Measurements from ENCODE around the gene YBX1. TPM values are rescaled to one million over a fixed set of nuclear protein-coding genes. Genes with fewer than 3 reads are reported as not detected.

The YBX1 gene
- total RNA-seq (2022; extraction: Qiagen RNA extraction), result 709 to 776 TPM (median 732 TPM) in 5 replicates

DNA sequence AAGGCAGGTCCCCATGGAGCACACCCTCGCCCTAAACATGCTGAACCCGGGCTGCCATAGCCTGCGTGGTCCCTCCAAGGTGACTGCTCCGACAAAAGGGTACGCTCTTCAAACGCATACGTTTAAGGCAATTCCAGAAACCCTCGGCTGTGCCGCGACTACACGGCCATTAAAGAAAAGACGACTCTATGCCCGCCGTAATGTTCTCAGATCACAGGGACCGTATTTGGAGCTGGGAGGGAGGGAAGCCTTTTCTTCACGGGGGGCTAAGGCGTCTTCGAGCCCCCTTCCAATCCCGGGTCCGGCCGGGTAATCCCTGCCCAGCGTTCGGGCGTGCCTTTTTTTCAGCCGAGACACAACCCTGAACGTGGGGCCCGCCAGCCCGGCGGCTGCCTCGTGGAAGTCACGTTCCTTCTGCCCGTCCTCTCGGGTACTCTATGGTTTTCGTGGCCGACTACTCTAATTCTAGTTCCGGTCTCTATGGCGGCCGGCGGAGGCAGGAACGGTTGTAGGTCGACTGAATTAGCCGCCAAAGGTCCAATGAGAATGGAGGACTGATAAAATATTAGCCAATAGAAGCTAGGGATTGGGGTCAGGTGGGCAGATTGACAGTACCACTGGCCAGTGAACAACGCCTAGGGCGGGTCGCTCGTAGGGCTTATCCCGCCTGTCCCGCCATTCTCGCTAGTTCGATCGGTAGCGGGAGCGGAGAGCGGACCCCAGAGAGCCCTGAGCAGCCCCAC is at the start of gene YBX1:
YBX1 (plus strand) TSS at position 678 of the 743 bp plus-strand sequence. CDS start 148 bp downstream, outside the sequence.

GRCh38 chr1:42657981-42658876 is 24.0 kb upstream of the YBX1 start, which contains the start of gene PPIH:
Gene PPIH (plus strand): TSS chr1:42658423. CDS start chr1:42658447, 24 bp downstream.

GRCh38 chr1:42739753-42740700 is 57.8 kb downstream of the YBX1 start, which contains the start of gene CLDN19:
Gene CLDN19 (minus strand): TSS chr1:42740236. CDS start chr1:42740063, 173 bp downstream.

Other genes starting within 250 kb of the YBX1 start
- gene ZMYND12, start 226.4 kb upstream of the YBX1 start, total RNA-seq (2022; extraction: Qiagen RNA extraction), result 0.21 to 0.46 TPM (median 0.40 TPM) in 5 replicates
- 37.0 to 40.2 TPM (median 37.3 TPM) in 5 replicates for gene PPCS, start 225.9 kb upstream of the YBX1 start, total RNA-seq (2022; extraction: Qiagen RNA extraction)
- gene CCDC30, start 219.1 kb upstream of the YBX1 start, total RNA-seq (2022; extraction: Qiagen RNA extraction), result 0.53 to 1.2 TPM (median 0.76 TPM) in 5 replicates
- 58.8 to 67.3 TPM (median 65.3 TPM) in 5 replicates for gene PPIH, start 24.0 kb upstream of the YBX1 start, total RNA-seq (2022; extraction: Qiagen RNA extraction)
- not detected in 5 replicates for gene CLDN19, start 57.8 kb downstream of the YBX1 start, total RNA-seq (2022; extraction: Qiagen RNA extraction)
- 28.7 to 33.3 TPM (median 31.1 TPM) in 5 replicates for gene P3H1, start 84.6 kb downstream of the YBX1 start, total RNA-seq (2022; extraction: Qiagen RNA extraction)
- 3.1 to 4.6 TPM (median 4.2 TPM) in 5 replicates for gene C1orf50, start 84.8 kb downstream of the YBX1 start, total RNA-seq (2022; extraction: Qiagen RNA extraction)
- gene TMEM269, start 102.6 kb downstream of the YBX1 start, total RNA-seq (2022; extraction: Qiagen RNA extraction), result 0.03 to 0.15 TPM (median 0.09 TPM) in 5 replicates
- 3.2 to 5.1 TPM (median 3.6 TPM) in 5 replicates for gene ERMAP, start 134.7 kb downstream of the YBX1 start, total RNA-seq (2022; extraction: Qiagen RNA extraction)
- 12.3 to 16.3 TPM (median 15.3 TPM) in 5 replicates for gene SVBP, start 135.0 kb downstream of the YBX1 start, total RNA-seq (2022; extraction: Qiagen RNA extraction)
- 6.4 to 9.6 TPM (median 7.4 TPM) in 5 replicates for gene ZNF691, start 164.2 kb downstream of the YBX1 start, total RNA-seq (2022; extraction: Qiagen RNA extraction)